ENCODE results near the gene KNDC1. TPM values are rescaled to one million over a fixed set of nuclear protein-coding genes. Genes with fewer than 3 reads are reported as not detected.
A peak's percentile ranks its signal among the peaks of the same experiment; 100 is the strongest.
"Not testable (repeated sequence)": the region's sequence is repeated elsewhere in the genome, so short reads cannot be mapped to it uniquely, and the experiment has no call there.

Gene KNDC1
- total RNA-seq, 1 donor from 2014 or later, result 10.3 TPM

DNA sequence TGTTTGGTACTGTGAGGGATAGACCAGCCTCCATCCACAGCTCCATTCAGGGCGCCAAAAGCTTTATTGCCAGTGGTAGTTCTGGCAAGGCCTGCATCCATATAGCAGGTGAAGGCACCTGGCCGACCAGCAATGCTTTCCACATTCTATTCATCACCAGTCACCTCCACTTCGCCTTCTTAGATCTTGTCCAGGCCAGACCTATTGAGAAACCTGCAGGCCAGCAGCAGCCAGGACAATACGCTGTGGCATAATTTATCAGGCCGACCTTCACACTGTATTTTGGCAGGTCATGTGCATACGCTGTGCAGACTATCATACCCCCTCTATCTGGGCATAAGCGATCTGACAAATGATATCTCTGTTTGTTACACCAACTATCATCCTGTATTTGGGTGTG is 15.2 kb upstream of the KNDC1 start:
- DNase-seq, result peak; percentile 15

DNA sequence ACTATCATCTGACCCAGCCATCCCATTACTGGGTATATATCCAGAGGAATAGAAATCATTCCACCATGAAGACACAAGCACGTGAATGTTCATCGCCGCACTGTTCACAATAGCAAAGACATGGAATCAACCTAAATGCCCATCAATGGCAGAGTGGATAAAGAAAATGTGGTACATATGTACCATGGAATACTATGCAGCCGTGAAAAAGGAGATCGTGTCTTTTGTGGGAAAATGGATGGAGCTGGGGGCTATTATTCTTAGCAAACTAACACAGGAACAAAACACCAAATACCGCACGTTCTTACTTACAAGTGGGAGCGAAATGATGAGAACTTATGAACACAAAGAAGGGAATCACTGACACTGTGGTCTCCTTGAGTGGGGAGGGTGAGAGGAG is 9.8 kb upstream of the KNDC1 start:
- TF ChIP-seq, protein P1, sequence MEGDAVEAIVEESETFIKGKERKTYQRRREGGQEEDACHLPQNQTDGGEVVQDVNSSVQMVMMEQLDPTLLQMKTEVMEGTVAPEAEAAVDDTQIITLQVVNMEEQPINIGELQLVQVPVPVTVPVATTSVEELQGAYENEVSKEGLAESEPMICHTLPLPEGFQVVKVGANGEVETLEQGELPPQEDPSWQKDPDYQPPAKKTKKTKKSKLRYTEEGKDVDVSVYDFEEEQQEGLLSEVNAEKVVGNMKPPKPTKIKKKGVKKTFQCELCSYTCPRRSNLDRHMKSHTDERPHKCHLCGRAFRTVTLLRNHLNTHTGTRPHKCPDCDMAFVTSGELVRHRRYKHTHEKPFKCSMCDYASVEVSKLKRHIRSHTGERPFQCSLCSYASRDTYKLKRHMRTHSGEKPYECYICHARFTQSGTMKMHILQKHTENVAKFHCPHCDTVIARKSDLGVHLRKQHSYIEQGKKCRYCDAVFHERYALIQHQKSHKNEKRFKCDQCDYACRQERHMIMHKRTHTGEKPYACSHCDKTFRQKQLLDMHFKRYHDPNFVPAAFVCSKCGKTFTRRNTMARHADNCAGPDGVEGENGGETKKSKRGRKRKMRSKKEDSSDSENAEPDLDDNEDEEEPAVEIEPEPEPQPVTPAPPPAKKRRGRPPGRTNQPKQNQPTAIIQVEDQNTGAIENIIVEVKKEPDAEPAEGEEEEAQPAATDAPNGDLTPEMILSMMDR (IDR thresholded peaks at IDR 0.05), result no peak
- Histone ChIP-seq H3K4me3 (no peak overlapping the region), H3K9me3 (no peaks in the 10 kb centered on the region), H3K36me3 (no peaks in the 10 kb centered on the region), H3K4me1 (no peaks in the 10 kb centered on the region), H3K27me3 (ENCODE audit: low read depth) (peaks cover 25% of the 10 kb centered on the region), H3K27ac (no peak overlapping the region)
- intact Hi-C loops (cut with DNase I), result no loop called here
- ATAC-seq (no peak), DNase-seq (no peak)

More for the DNA sequence above, 15.2 kb upstream of the KNDC1 start:
- intact Hi-C loops (cut with DNase I), result no loop called here
- TF ChIP-seq, protein P1 (IDR thresholded peaks at IDR 0.05), result no peak
- Histone ChIP-seq H3K4me3 (no peak overlapping the region), H3K36me3 (no peaks in the 10 kb centered on the region), H3K27me3 (ENCODE audit: low read depth) (peaks cover 52% of the 10 kb centered on the region), H3K9me3 (no peaks in the 10 kb centered on the region), H3K27ac (no peak overlapping the region), H3K4me1 (no peaks in the 10 kb centered on the region)
- ATAC-seq, result no peak

DNA sequence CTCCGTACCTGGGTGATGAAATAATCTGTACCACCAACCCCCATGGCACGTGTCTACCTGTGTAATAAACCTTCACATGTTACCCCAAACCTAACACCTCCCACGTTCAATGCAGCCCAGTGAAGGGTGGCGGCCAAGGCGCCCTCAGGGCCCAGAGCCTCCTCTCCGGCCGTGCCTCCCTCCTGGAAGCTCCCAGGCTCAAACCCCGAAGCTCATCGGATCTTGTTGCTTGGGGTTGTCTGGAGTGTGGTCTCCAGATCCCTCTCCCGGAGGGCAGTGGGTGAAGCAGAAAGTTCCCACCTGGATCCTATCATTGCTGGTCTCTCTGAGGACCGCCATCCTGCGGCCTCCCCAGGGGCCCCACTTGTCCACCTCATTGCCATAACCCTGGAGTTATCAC is 9.4 kb upstream of the KNDC1 start:
- ATAC-seq (no peak), DNase-seq (peak; percentile 16)
- peaks cover 21% of the 10 kb centered on the region for H3K27me3 ChIP-seq (ENCODE audit: low read depth)
- H3K36me3 ChIP-seq, result no peaks in the 10 kb centered on the region
- H3K27ac ChIP-seq, result no peak overlapping the region
- H3K4me1 ChIP-seq, result no peaks in the 10 kb centered on the region
- TF ChIP-seq, protein P1 (IDR thresholded peaks at IDR 0.05), result no peak
- H3K9me3 ChIP-seq, result no peaks in the 10 kb centered on the region
- intact Hi-C loops (cut with DNase I), result no loop called here
- H3K4me3 ChIP-seq, result no peak overlapping the region

DNA sequence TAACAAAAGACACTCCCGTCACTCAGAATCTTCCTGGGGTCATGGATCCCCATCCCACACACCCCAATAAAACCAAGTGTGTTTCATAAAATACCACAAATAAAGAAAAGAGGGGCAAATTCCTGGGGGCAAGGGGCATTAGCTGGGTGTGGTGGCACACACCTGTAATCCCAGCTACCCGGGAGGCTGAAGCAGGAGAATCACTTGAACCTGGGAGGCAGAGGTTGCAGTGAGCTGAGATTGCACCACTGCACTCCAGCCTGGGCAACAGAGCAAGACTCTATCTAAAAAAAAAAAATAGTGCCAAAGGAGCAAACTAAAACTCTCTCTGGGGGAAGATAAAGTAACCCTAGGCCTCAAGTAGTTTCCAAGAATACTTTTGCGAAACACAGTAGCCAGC is 8.9 kb upstream of the KNDC1 start:
- H3K36me3 ChIP-seq; ATAC-seq; DNase-seq; H3K27ac ChIP-seq; H3K4me1 ChIP-seq; H3K4me3 ChIP-seq; H3K9me3 ChIP-seq; intact Hi-C loops (cut with DNase I): not testable (repeated sequence)
- H3K27me3 ChIP-seq (ENCODE audit: low read depth), result peaks cover 18% of the 10 kb centered on the region

DNA sequence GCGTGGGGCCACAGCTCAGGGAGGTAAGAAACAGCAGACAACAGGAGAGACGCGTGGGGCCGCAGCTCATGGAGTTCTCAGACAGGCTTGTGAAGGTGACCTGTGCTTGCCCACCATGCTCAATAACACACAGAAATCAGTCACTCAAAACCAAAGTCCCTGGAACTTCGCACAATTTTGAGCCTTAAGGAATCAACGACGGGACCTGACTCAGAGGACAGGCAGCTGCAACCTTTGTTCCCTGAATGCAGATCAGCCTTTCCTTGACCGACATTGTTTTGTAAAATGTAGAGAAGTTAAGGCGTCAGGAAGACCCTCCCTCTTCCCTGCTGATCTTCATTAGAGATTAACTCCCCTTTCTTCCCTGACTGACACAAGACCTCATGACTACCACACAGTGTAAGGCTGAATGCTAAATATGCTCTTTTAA is 8.5 kb upstream of the KNDC1 start:
- no peak for ATAC-seq
- Histone ChIP-seq H3K27me3 (ENCODE audit: low read depth) (peaks cover 18% of the 10 kb centered on the region), H3K9me3 (no peaks in the 10 kb centered on the region), H3K4me3 (no peak overlapping the region), H3K4me1 (no peaks in the 10 kb centered on the region), H3K36me3 (no peaks in the 10 kb centered on the region), H3K27ac (no peak overlapping the region)
- intact Hi-C loops (cut with DNase I), result no loop called here
- DNase-seq, result peak; percentile 36
- TF ChIP-seq, protein P1 (IDR thresholded peaks at IDR 0.05), result no peak

DNA sequence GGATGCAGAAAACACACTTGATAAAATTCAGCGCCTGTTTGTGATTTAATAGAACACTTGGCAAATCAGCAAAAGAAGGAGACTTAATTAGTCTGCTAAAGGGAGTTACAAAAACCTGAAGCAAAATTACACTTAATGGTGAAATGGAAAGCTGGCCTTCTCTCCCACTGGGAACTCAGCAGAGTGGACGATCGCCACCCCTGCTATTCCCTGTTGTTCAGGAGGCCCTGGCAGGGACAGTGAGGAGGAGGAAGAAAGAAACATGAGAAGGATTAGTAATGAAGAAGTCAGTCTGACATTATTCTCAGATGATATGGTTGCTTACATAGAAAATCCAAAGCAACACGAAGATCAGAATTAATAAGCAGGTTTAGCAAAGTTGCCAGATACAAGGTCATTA is 5.6 kb upstream of the KNDC1 start:
- Histone ChIP-seq H3K27me3 (ENCODE audit: low read depth) (peaks cover 20% of the 10 kb centered on the region), H3K27ac (no peak overlapping the region), H3K9me3 (no peaks in the 10 kb centered on the region), H3K4me1 (no peaks in the 10 kb centered on the region), H3K4me3 (no peak overlapping the region), H3K36me3 (no peaks in the 10 kb centered on the region)
- DNase-seq, result no peak
- intact Hi-C loops (cut with DNase I), result no loop called here
- ATAC-seq, result no peak
- TF ChIP-seq, protein P1 (IDR thresholded peaks at IDR 0.05), result no peak

All from lower lobe of right lung (tissue), 2 donors.